Fibroblast of mammary gland (primary cell): ENCODE results near the gene SREBF1.

Experiments used
- DNase-seq: peaks from one replicate; pipeline ENCODE4 v3.0.0-alpha.2; 2010; ENCODE audit warnings: low read depth
- H3K4me3 ChIP-seq: 2 replicates; pipeline ENCODE4 v1.5.1; 2011; ENCODE audit warnings: low read depth, mild to moderate bottlenecking, low read length, moderate library complexity; ENCODE audit not compliant: control insufficient read depth
- CTCF ChIP-seq: conservative IDR thresholded peaks from 2 replicates; pipeline ENCODE4 v1.5.1; 2011; ENCODE audit warnings: low read depth, low read length, inconsistent platforms; ENCODE audit not compliant: control insufficient read depth, insufficient read depth

SREBF1 gene

GRCh38 chr17:17785407-17785806 lies 51.4 kb downstream of the SREBF1 start:
- no peak for TF ChIP-seq CTCF

GRCh38 chr17:17784657-17785267 lies 52.0 kb downstream of the SREBF1 start:
- TF ChIP-seq CTCF = no peak
- H3K4me3 ChIP-seq = no peak overlapping the region
- DNase-seq = no peak

More at GRCh38 chr17:17785407-17785806, 51.4 kb downstream of the SREBF1 start:
- DNase-seq = no peak
- H3K4me3 ChIP-seq = no peak overlapping the region

- H3K4me3 ChIP-seq = peak overlapping the region; percentile 15
- DNase-seq = peak; percentile 40
- TF ChIP-seq CTCF = no peak
Measured at GRCh38 chr17:17783825-17784656, 52.7 kb downstream of the SREBF1 start.

- TF ChIP-seq CTCF = no peak
- peak overlapping the region; percentile 40 for H3K4me3 ChIP-seq
- DNase-seq = peak; percentile 18
Measured at GRCh38 chr17:17783116-17783824, 53.5 kb downstream of the SREBF1 start.

- DNase-seq = no peak
- no peak for TF ChIP-seq CTCF
- H3K4me3 ChIP-seq = peak overlapping the region; percentile 17
Measured at GRCh38 chr17:17782523-17783115, 54.2 kb downstream of the SREBF1 start.
